ENCODE measurements around the gene PFKL.

DNA sequence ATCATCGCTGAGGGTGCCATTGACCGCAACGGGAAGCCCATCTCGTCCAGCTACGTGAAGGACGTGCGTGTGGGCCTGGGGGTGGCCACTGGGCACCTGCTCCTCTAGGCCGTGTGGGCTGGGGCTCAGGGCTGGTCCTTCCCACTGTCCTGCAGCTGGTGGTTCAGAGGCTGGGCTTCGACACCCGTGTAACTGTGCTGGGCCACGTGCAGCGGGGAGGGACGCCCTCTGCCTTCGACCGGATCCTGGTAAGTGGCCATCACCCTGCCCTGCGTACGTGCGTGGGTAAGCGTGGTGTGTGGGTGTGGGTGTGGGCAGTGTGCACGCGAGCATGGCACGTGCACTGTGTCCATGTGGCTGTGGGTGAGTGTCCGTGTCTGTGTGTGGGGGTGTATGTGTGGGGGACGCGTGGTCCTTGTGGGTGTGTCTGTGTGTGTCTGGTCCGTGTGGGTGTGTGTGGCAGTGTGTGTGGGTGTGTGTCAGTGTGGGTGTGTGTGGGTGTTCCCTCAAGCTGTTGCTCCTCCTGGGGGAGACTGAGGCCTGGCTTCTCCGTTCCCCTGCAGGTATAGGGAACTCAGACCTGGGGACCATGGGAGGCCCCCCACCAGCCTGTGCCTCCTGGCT is 16.5 kb downstream of the PFKL start:
- TF ChIP-seq, protein P1, sequence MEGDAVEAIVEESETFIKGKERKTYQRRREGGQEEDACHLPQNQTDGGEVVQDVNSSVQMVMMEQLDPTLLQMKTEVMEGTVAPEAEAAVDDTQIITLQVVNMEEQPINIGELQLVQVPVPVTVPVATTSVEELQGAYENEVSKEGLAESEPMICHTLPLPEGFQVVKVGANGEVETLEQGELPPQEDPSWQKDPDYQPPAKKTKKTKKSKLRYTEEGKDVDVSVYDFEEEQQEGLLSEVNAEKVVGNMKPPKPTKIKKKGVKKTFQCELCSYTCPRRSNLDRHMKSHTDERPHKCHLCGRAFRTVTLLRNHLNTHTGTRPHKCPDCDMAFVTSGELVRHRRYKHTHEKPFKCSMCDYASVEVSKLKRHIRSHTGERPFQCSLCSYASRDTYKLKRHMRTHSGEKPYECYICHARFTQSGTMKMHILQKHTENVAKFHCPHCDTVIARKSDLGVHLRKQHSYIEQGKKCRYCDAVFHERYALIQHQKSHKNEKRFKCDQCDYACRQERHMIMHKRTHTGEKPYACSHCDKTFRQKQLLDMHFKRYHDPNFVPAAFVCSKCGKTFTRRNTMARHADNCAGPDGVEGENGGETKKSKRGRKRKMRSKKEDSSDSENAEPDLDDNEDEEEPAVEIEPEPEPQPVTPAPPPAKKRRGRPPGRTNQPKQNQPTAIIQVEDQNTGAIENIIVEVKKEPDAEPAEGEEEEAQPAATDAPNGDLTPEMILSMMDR (IDR thresholded peaks at IDR 0.05; ENCODE audit: low read length), result no peak
- no peak for TF ChIP-seq EZH2 (optimal IDR thresholded peaks at IDR 0.05; ENCODE audit: low read depth, low read length)

Measured in MM.1S (cell line).